Activated CD8-positive, alpha-beta T cell treated with anti-CD3 and anti-CD28 coated beads for 36 hours (primary cell): ENCODE measurements around the gene PCGF3. TPM values are rescaled to one million over a fixed set of nuclear protein-coding genes. Genes with fewer than 3 reads are reported as not detected.
"Not testable (repeated sequence)": the region's sequence is repeated elsewhere in the genome, so short reads cannot be mapped to it uniquely, and the experiment has no call there.

Source experiments
- ATAC-seq: fragments of 200-7000 bp; cut with Tn5 transposase; one replicate; pipeline ENCODE4 v1.10.0; 2021; ENCODE audit warnings: mild to moderate bottlenecking, moderate library complexity
- CTCF ChIA-PET: fragments of 350-600 bp; sonication (Branson Sonifier 250); formaldehyde crosslinking; loops from one replicate; lab custom pipeline; 2021; ENCODE audit warnings: antibody characterized with exemption; lab: Charles Lee
- POLR2A ChIA-PET: fragments of 350-600 bp; sonication (Branson Sonifier 250); formaldehyde crosslinking; loops from one replicate; lab custom pipeline; 2021; ENCODE audit warnings: antibody characterized with exemption; lab: Charles Lee
- DNase-seq: peaks from one replicate; pipeline ENCODE4 v3.0.0-alpha.2; 2020
- H3K27ac Mint-ChIP-seq: one replicate; pipeline ENCODE4 v1.8.0; 2021; ENCODE audit warnings: mild to moderate bottlenecking, mixed read lengths
- H3K27me3 Mint-ChIP-seq: one replicate; pipeline ENCODE4 v1.8.0; 2021; ENCODE audit warnings: mixed read lengths
- H3K36me3 Mint-ChIP-seq: one replicate; pipeline ENCODE4 v1.8.0; 2021; ENCODE audit warnings: low read depth, mixed read lengths
- H3K4me1 Mint-ChIP-seq: one replicate; pipeline ENCODE4 v1.8.0; 2021; ENCODE audit warnings: low read depth, mixed read lengths
- H3K4me3 Mint-ChIP-seq: one replicate; pipeline ENCODE4 v1.8.0; 2021; ENCODE audit warnings: mild to moderate bottlenecking, moderate library complexity, mixed read lengths
- H3K9me3 Mint-ChIP-seq: one replicate; pipeline ENCODE4 v1.8.0; 2021; ENCODE audit warnings: mixed read lengths
- CTCF ChIP-seq: fragments of 200-600 bp; IDR thresholded peaks from one replicate; pipeline ENCODE4 v1.8.0; 2022; ENCODE audit warnings: antibody characterized with exemption, mild to moderate bottlenecking
- intact Hi-C: fragments of 100-400 bp; cut with micrococcal nuclease; formaldehyde crosslinking; loops from one replicate; pipeline ENCODE4 v1.10.0; 2022
- total RNA-seq, 2 experiments: library from RNA; stranded (reverse); gene quantifications; one replicate each; pipeline ENCODE4 v1.2.3, GENCODE V29; 2021

The PCGF3 gene
- total RNA-seq, 2 experiments from 2014 or later = 23.9 to 25.6 TPM

- H3K4me3 Mint-ChIP-seq = no peak overlapping the region
- peaks cover 4% of the 10 kb centered on the region for H3K4me1 Mint-ChIP-seq
- TF ChIP-seq CTCF = no peak
- H3K9me3 Mint-ChIP-seq = no peaks in the 10 kb centered on the region
- ChIA-PET POLR2A (interaction anchor here (1.2 kb wide), 1 partner anchor 9 kb away, joined by 3 read pairs; no protein-coding TSS in a partner anchor), CTCF (no interaction called here)
- no peak overlapping the region for H3K27ac Mint-ChIP-seq
- no peak for ATAC-seq
- intact Hi-C loops = no loop called here
- no peaks in the 10 kb centered on the region for H3K36me3 Mint-ChIP-seq
- DNase-seq = no peak
- H3K27me3 Mint-ChIP-seq = peaks cover 13% of the 10 kb centered on the region
Measured at GRCh38 chr4:804804-805203, 99.2 kb downstream of the PCGF3 start.

GRCh38 chr4:806979-807378 is 101.3 kb downstream of the PCGF3 start:
- POLR2A ChIA-PET, H3K4me3 Mint-ChIP-seq, H3K36me3 Mint-ChIP-seq, DNase-seq, ATAC-seq, CTCF ChIA-PET, H3K27ac Mint-ChIP-seq, H3K9me3 Mint-ChIP-seq, H3K4me1 Mint-ChIP-seq, intact Hi-C loops: not testable (repeated sequence)
- H3K27me3 Mint-ChIP-seq = peaks cover 19% of the 10 kb centered on the region

GRCh38 chr4:807792-808191 is 102.2 kb downstream of the PCGF3 start:
- Mint-ChIP-seq H3K4me1 (no peaks in the 10 kb centered on the region), H3K36me3 (no peaks in the 10 kb centered on the region), H3K9me3 (no peaks in the 10 kb centered on the region), H3K4me3 (no peak overlapping the region), H3K27me3 (peaks cover 19% of the 10 kb centered on the region), H3K27ac (no peak overlapping the region)
- TF ChIP-seq CTCF = no peak
- DNase-seq (no peak), ATAC-seq (no peak)
- POLR2A ChIA-PET = interaction anchor here (0.6 kb wide), 1 partner anchor 34 kb away, joined by 3 read pairs; no protein-coding TSS in a partner anchor
- CTCF ChIA-PET = no interaction called here
- intact Hi-C loops = no loop called here

- no peak overlapping the region for H3K27ac Mint-ChIP-seq
- peaks cover 26% of the 10 kb centered on the region for H3K27me3 Mint-ChIP-seq
- DNase-seq = no peak
- H3K36me3 Mint-ChIP-seq = no peaks in the 10 kb centered on the region
- no peak overlapping the region for H3K4me3 Mint-ChIP-seq
- intact Hi-C loops = no loop called here
- no peaks in the 10 kb centered on the region for H3K9me3 Mint-ChIP-seq
- CTCF ChIA-PET = no interaction called here
- POLR2A ChIA-PET = no interaction called here
- no peaks in the 10 kb centered on the region for H3K4me1 Mint-ChIP-seq
- TF ChIP-seq CTCF = no peak
- ATAC-seq = no peak
Measured at GRCh38 chr4:808860-809570, 103.4 kb downstream of the PCGF3 start.

GRCh38 chr4:813900-814299 is 108.3 kb downstream of the PCGF3 start:
- no peak for TF ChIP-seq CTCF
- no peaks in the 10 kb centered on the region for H3K9me3 Mint-ChIP-seq
- no peak overlapping the region for H3K4me3 Mint-ChIP-seq
- CTCF ChIA-PET = no interaction called here
- no peak for DNase-seq
- intact Hi-C loops = no loop called here
- POLR2A ChIA-PET = no interaction called here
- no peaks in the 10 kb centered on the region for H3K4me1 Mint-ChIP-seq
- H3K27me3 Mint-ChIP-seq = peaks cover 29% of the 10 kb centered on the region
- H3K36me3 Mint-ChIP-seq = no peaks in the 10 kb centered on the region
- no peak overlapping the region for H3K27ac Mint-ChIP-seq
- ATAC-seq = no peak
